BE2C (cell line): Measurements from ENCODE around the gene LBHD1.
"Not testable (repeated sequence)": the region's sequence is repeated elsewhere in the genome, so short reads cannot be mapped to it uniquely, and the experiment has no call there.

Experiments
- DNase-seq: peaks from one replicate; pipeline ENCODE4 v3.0.0-alpha.2; 2020
- H3K27me3 ChIP-seq: fragments of 250-450 bp; sonication (Bioruptor Pico); 2 replicates; pipeline ENCODE4 v1.5.1; 2020; ENCODE audit warnings: mild to moderate bottlenecking
- H3K36me3 ChIP-seq: fragments of 250-450 bp; sonication (Bioruptor Pico); 2 replicates; pipeline ENCODE4 v1.5.1; 2020; ENCODE audit warnings: mild to moderate bottlenecking
- H3K4me1 ChIP-seq: fragments of 250-450 bp; sonication (Bioruptor Pico); 2 replicates; pipeline ENCODE4 v1.5.1; 2020
- H3K4me3 ChIP-seq: 2 replicates; pipeline ENCODE4 v1.5.1; 2011; ENCODE audit warnings: low read depth, low read length
- H3K9me3 ChIP-seq: fragments of 250-450 bp; sonication (Bioruptor Pico); 2 replicates; pipeline ENCODE4 v1.5.1; 2020
- CTCF ChIP-seq: IDR thresholded peaks from 2 replicates; pipeline ENCODE4 v1.5.1; 2012; ENCODE audit warnings: mild to moderate bottlenecking, low read depth, low read length

Gene LBHD1

DNA sequence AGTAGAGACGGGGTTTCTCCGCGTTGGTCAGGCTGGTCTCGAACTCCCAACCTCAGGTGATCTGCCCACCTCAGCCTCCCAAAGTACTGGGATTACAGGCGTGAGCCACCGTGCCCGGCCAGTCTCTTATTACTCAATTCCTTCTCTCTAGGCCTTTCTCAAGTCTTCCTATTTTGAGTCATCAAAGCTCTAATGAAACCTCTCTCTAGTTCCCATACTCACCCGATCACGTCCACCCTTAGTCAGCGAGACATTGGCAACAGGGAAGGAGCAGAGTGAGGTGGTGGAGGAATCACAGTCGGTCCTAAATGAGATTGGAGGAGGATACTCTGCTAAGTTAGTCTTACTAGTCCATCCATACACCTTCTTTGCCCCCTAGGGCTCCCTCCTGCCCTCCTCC is 30.2 kb upstream of the LBHD1 start:
- H3K9me3 ChIP-seq = no peaks in the 10 kb centered on the region
- TF ChIP-seq CTCF = no peak
- no peaks in the 10 kb centered on the region for H3K27me3 ChIP-seq
- peaks cover 3% of the 10 kb centered on the region; the same call in 1 of the 2 replicates for H3K36me3 ChIP-seq
- no peak overlapping the region for H3K4me3 ChIP-seq
- DNase-seq = no peak
- no peaks in the 10 kb centered on the region; the same call in 1 of the 2 replicates for H3K4me1 ChIP-seq

GRCh38 chr11:62694455-62695167 is 22.5 kb upstream of the LBHD1 start:
- Histone ChIP-seq H3K27me3 (no peaks in the 10 kb centered on the region), H3K9me3 (no peaks in the 10 kb centered on the region), H3K4me1 (no peaks in the 10 kb centered on the region), H3K36me3 (no peaks in the 10 kb centered on the region; the same call in none of the 2 replicates), H3K4me3 (no peak overlapping the region)
- DNase-seq = peak; percentile 72
- peak; percentile 78 for TF ChIP-seq CTCF

- not testable (repeated sequence) for H3K36me3 ChIP-seq, H3K4me3 ChIP-seq, DNase-seq, H3K9me3 ChIP-seq, H3K27me3 ChIP-seq, H3K4me1 ChIP-seq
These were observed 21.6 kb upstream of the LBHD1 start for GRCh38 chr11:62693624-62694023.

GRCh38 chr11:62689421-62690183 is 17.5 kb upstream of the LBHD1 start, which contains the start of gene LRRN4CL:
TSS of gene LRRN4CL (minus strand) at chr11:62689530. CDS start at chr11:62688508, 1,022 bp downstream.
- H3K9me3 ChIP-seq = no peaks in the 10 kb centered on the region
- DNase-seq = no peak
- no peaks in the 10 kb centered on the region for H3K27me3 ChIP-seq
- no peak for TF ChIP-seq CTCF
- no peaks in the 10 kb centered on the region for H3K4me1 ChIP-seq
- H3K4me3 ChIP-seq = no peak within 1 kb of the TSS
- no peaks in the 10 kb centered on the region; the same call in none of the 2 replicates for H3K36me3 ChIP-seq

- DNase-seq = no peak
- Histone ChIP-seq H3K9me3 (no peaks in the 10 kb centered on the region), H3K36me3 (no peaks in the 10 kb centered on the region; the same call in none of the 2 replicates), H3K4me1 (no peaks in the 10 kb centered on the region), H3K4me3 (no peak overlapping the region), H3K27me3 (no peaks in the 10 kb centered on the region)
- TF ChIP-seq CTCF = no peak
These were observed 16.4 kb upstream of the LBHD1 start for GRCh38 chr11:62688491-62688890.

DNA sequence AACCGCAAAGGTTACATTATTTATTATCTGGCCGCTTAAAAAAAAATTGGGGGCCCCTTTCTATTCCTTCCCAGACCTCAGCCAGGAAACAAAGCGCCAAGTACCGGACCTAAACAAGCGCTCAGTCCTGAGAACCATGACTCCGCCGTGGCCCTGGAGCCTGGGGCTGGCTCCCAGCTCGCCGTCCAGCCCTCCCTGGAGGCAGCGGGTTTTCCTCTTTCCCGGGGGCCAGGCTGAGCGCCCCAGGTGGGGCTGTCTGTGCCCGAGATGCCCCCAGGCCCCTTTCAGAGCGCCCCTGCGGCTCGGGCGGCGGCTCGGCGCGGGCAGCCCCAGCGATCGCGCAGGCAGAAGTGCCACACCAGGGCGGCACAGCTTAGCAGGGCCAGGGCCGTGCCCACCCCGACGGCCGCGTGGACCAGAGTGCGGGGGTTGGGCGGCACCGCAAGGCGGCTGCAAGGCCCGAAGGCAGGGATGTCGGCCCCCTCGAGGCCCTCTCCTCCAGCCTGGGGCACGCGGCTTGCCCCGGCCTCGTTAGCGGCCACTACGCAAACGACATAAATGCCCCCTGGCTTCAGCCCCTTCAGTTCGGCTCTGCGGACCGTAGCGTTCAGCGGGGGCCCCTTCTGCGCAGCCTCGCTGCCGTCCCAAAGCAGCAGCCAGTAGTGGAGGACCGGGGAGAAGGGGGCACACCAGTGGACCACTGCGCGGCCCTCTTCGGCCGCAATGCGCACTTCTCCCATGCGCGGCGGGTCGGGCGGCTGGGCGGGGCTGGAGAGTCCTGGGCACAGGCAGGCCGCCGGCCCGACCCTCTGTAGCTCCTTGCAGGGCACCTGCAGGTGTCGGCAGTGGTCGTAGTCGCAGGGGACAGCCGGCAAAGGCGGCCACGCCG is 15.7 kb upstream of the LBHD1 start:
- Histone ChIP-seq H3K4me3 (no peak overlapping the region), H3K36me3 (no peaks in the 10 kb centered on the region; the same call in none of the 2 replicates), H3K27me3 (no peaks in the 10 kb centered on the region), H3K9me3 (no peaks in the 10 kb centered on the region), H3K4me1 (no peaks in the 10 kb centered on the region)
- no peak for TF ChIP-seq CTCF
- no peak for DNase-seq
